Liver (tissue), 3 donors: ENCODE measurements around the gene TMEM255A.

Experiments
- HNF4G ChIP-seq: IDR thresholded peaks from 2 replicates; pipeline ENCODE4 v1.6.1; 2016; ENCODE audit warnings: antibody characterized with exemption
- JUND ChIP-seq, 2 donors: IDR thresholded peaks; 2 replicates each; pipeline ENCODE4 v1.6.1; 2016; ENCODE audit warnings: antibody characterized with exemption in 2 of 2
- RAD21 ChIP-seq, 2 donors: IDR thresholded peaks; 2 replicates each; pipeline ENCODE4 v1.6.1; 2016; ENCODE audit warnings: antibody characterized with exemption in 2 of 2, mild to moderate bottlenecking in 2 of 2
- RXRA ChIP-seq, 2 donors: IDR thresholded peaks; 2 replicates each; pipeline ENCODE4 v1.6.1; 2017 to 2018; ENCODE audit warnings: antibody characterized with exemption in 2 of 2, mild to moderate bottlenecking in 1 of 2
- SP1 ChIP-seq: IDR thresholded peaks from 2 replicates; pipeline ENCODE4 v1.6.1; 2018; ENCODE audit warnings: antibody characterized with exemption, mild to moderate bottlenecking
- TAF1 ChIP-seq: conservative IDR thresholded peaks from 2 replicates; pipeline ENCODE4 v1.6.1; 2016; ENCODE audit warnings: antibody characterized with exemption, mild to moderate bottlenecking
- TF ChIP-seq, protein P1 (sequence below): fragments of 150-350 bp; IDR thresholded peaks from 2 replicates; pipeline ENCODE4 v1.5.1; 2017; ENCODE audit warnings: improper control_type of control experiment, low read depth, low read length; ENCODE audit not compliant: missing input control
- TF ChIP-seq, protein P2 (sequence below): IDR thresholded peaks from 2 replicates; pipeline ENCODE4 v1.6.1; 2016; ENCODE audit warnings: antibody characterized with exemption, mild to moderate bottlenecking
- TF ChIP-seq, protein P3 (sequence below): IDR thresholded peaks from 2 replicates; pipeline ENCODE4 v1.6.1; 2016; ENCODE audit warnings: antibody characterized with exemption
- TF ChIP-seq, protein P4 (sequence below): IDR thresholded peaks from 2 replicates; pipeline ENCODE4 v1.6.1; 2016; ENCODE audit warnings: antibody characterized with exemption
- TF ChIP-seq, protein P5 (sequence below): IDR thresholded peaks from 2 replicates; pipeline ENCODE4 v1.6.1; 2016; ENCODE audit warnings: antibody characterized with exemption
- donor health status: healthy.
- donor health status: healthy.

DNA sequence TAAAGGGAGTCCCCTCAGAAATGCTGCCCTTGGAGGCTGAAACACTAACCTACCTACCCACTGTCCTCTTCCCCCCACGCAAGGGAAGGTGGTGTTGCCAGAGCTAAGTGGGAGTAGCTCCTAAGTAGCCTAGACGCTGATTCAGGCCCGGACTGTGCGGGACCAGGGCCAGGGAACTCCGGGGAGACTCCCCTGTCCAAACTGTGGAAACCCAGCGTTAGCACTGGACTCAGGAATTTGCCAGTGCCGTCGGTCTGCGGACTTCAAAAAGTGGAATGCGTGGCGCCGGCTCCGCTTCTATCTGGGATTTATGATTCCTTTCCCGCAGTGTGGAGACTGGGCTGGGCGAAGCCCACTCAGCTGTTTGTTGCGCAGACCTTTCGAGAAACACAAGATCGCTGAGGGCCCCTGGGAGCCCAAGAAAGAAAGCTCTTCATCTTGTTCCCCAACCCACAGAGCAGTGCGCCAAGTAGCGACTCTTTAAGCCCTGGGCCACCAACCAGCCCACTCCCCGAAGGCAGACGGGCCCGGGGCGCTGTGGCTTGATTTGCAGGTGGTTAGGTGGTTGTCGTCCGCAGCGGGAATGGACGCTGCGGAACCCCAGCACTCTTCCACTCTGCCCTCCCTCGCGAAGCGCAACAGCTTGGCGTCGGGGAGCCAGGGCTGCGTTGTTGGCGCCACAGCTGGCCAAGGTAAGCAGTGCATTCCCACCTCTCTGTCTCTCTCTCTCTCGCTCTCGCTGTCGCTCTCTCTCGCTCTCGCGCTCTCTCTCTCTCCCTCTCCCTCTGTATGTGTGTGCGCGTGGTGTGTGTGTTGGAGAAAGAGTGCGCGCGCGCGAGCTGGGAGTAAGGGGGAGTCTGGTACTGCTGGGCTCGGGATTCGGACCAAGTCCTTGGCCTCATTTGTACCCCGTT, 2.0 kb downstream of the TMEM255A start:
- TF ChIP-seq, protein P1, sequence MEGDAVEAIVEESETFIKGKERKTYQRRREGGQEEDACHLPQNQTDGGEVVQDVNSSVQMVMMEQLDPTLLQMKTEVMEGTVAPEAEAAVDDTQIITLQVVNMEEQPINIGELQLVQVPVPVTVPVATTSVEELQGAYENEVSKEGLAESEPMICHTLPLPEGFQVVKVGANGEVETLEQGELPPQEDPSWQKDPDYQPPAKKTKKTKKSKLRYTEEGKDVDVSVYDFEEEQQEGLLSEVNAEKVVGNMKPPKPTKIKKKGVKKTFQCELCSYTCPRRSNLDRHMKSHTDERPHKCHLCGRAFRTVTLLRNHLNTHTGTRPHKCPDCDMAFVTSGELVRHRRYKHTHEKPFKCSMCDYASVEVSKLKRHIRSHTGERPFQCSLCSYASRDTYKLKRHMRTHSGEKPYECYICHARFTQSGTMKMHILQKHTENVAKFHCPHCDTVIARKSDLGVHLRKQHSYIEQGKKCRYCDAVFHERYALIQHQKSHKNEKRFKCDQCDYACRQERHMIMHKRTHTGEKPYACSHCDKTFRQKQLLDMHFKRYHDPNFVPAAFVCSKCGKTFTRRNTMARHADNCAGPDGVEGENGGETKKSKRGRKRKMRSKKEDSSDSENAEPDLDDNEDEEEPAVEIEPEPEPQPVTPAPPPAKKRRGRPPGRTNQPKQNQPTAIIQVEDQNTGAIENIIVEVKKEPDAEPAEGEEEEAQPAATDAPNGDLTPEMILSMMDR = peak; percentile 49
- TF ChIP-seq, protein P2, sequence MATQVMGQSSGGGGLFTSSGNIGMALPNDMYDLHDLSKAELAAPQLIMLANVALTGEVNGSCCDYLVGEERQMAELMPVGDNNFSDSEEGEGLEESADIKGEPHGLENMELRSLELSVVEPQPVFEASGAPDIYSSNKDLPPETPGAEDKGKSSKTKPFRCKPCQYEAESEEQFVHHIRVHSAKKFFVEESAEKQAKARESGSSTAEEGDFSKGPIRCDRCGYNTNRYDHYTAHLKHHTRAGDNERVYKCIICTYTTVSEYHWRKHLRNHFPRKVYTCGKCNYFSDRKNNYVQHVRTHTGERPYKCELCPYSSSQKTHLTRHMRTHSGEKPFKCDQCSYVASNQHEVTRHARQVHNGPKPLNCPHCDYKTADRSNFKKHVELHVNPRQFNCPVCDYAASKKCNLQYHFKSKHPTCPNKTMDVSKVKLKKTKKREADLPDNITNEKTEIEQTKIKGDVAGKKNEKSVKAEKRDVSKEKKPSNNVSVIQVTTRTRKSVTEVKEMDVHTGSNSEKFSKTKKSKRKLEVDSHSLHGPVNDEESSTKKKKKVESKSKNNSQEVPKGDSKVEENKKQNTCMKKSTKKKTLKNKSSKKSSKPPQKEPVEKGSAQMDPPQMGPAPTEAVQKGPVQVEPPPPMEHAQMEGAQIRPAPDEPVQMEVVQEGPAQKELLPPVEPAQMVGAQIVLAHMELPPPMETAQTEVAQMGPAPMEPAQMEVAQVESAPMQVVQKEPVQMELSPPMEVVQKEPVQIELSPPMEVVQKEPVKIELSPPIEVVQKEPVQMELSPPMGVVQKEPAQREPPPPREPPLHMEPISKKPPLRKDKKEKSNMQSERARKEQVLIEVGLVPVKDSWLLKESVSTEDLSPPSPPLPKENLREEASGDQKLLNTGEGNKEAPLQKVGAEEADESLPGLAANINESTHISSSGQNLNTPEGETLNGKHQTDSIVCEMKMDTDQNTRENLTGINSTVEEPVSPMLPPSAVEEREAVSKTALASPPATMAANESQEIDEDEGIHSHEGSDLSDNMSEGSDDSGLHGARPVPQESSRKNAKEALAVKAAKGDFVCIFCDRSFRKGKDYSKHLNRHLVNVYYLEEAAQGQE = no peak
- TF ChIP-seq, protein P3, sequence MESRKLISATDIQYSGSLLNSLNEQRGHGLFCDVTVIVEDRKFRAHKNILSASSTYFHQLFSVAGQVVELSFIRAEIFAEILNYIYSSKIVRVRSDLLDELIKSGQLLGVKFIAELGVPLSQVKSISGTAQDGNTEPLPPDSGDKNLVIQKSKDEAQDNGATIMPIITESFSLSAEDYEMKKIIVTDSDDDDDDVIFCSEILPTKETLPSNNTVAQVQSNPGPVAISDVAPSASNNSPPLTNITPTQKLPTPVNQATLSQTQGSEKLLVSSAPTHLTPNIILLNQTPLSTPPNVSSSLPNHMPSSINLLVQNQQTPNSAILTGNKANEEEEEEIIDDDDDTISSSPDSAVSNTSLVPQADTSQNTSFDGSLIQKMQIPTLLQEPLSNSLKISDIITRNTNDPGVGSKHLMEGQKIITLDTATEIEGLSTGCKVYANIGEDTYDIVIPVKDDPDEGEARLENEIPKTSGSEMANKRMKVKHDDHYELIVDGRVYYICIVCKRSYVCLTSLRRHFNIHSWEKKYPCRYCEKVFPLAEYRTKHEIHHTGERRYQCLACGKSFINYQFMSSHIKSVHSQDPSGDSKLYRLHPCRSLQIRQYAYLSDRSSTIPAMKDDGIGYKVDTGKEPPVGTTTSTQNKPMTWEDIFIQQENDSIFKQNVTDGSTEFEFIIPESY = peak; percentile 23
- TF ChIP-seq HNF4G (no peak), RXRA (IDR thresholded peaks at IDR 0.05) (no peak), RAD21 (IDR thresholded peaks at IDR 0.05) (peak; percentile 45 to 61), TAF1 (no peak), JUND (IDR thresholded peaks at IDR 0.05) (no peak), SP1 (no peak)
- TF ChIP-seq, protein P4, sequence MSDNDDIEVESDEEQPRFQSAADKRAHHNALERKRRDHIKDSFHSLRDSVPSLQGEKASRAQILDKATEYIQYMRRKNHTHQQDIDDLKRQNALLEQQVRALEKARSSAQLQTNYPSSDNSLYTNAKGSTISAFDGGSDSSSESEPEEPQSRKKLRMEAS = no peak
- TF ChIP-seq, protein P5, sequence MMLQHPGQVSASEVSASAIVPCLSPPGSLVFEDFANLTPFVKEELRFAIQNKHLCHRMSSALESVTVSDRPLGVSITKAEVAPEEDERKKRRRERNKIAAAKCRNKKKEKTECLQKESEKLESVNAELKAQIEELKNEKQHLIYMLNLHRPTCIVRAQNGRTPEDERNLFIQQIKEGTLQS = no peak
